Peyer's patch (tissue), 4 donors: ENCODE measurements around the gene IQCK. TPM values are rescaled to one million over a fixed set of nuclear protein-coding genes. Genes with fewer than 3 reads are reported as not detected.
"Not testable (repeated sequence)": the region's sequence is repeated elsewhere in the genome, so short reads cannot be mapped to it uniquely, and the experiment has no call there.

Experiments
- DNase-seq, 3 donors: peaks; one replicate each; pipeline ENCODE4 v3.0.0-alpha.2; 2017 to 2019
- H3K27ac ChIP-seq, 4 donors: fragments of 200-600 bp; sonication (generic); one replicate each; pipeline ENCODE4 v1.5.1; 2016 to 2019
- H3K27me3 ChIP-seq, 2 donors: fragments of 200-600 bp; sonication (generic); one replicate each; pipeline ENCODE4 v1.5.1; 2019
- H3K36me3 ChIP-seq, 3 donors: fragments of 200-600 bp; sonication (generic); one replicate each; pipeline ENCODE4 v1.5.1; 2016 to 2019
- H3K4me1 ChIP-seq, 4 donors: fragments of 200-600 bp; sonication (generic); one replicate each; pipeline ENCODE4 v1.5.1; 2016 to 2019
- H3K4me3 ChIP-seq, 4 donors: fragments of 200-600 bp; sonication (generic); 1 replicate in 3 of 4; 2 replicates in 1 of 4; pipeline ENCODE4 v1.5.1; 2016 to 2019; ENCODE audit warnings: mild to moderate bottlenecking in 1 of 4
- H3K9me3 ChIP-seq, 4 donors: fragments of 200-600 bp; sonication (generic); one replicate each; pipeline ENCODE4 v1.5.1; 2016 to 2019; ENCODE audit warnings: mild to moderate bottlenecking in 1 of 4
- CTCF ChIP-seq, 6 experiments: fragments of 450-650 bp in 4 of 6; fragments of 200-600 bp in 2 of 6; sonication (generic) in 1 of 6; IDR thresholded peaks; one replicate each; pipeline ENCODE4 v1.5.1; 2017 to 2019; ENCODE audit warnings: antibody characterized with exemption in 6 of 6, mild to moderate bottlenecking in 3 of 6, moderate library complexity in 1 of 6
- POLR2A ChIP-seq, 2 donors: fragments of 450-650 bp; IDR thresholded peaks; one replicate each; pipeline ENCODE4 v1.5.1; 2017; ENCODE audit warnings: antibody characterized with exemption in 2 of 2, mild to moderate bottlenecking in 2 of 2, moderate library complexity in 2 of 2
- total RNA-seq, 4 donors: library from RNA; depleted of rRNA; stranded (reverse); fragments of >200 nt; gene quantifications; one replicate each; pipeline ENCODE4 v1.1.0, GENCODE V29; 2016

The IQCK gene
- total RNA-seq, 4 donors from 2014 or later: 8.2 to 42.9 (median 10.3) TPM

GRCh38 chr16:19784183-19784736, 66.2 kb downstream of the IQCK start:
- TF ChIP-seq POLR2A (IDR thresholded peaks at IDR 0.05) (no peak), CTCF (IDR thresholded peaks at IDR 0.05) (no peak)
- no peak overlapping the region for H3K4me3 ChIP-seq

GRCh38 chr16:19785081-19785480, 67.0 kb downstream of the IQCK start:
- Histone ChIP-seq H3K4me1 (no peaks in the 10 kb centered on the region), H3K9me3 (no peaks in the 10 kb centered on the region), H3K36me3 (no peaks in the 10 kb centered on the region), H3K27me3 (no peaks in the 10 kb centered on the region), H3K27ac (peak overlapping the region in 1 of 4 donors; percentile 38), H3K4me3 (no peak overlapping the region)
- TF ChIP-seq POLR2A (IDR thresholded peaks at IDR 0.05) (no peak), CTCF (IDR thresholded peaks at IDR 0.05) (no peak)
- no peak for DNase-seq

More at GRCh38 chr16:19784183-19784736, 66.2 kb downstream of the IQCK start:
- H3K27me3 ChIP-seq: no peaks in the 10 kb centered on the region
- no peaks in the 10 kb centered on the region for H3K4me1 ChIP-seq
- H3K36me3 ChIP-seq: no peaks in the 10 kb centered on the region
- no peak overlapping the region for H3K27ac ChIP-seq
- DNase-seq: no peak
- H3K9me3 ChIP-seq: no peaks in the 10 kb centered on the region

GRCh38 chr16:19785512-19786130, 67.5 kb downstream of the IQCK start:
- H3K9me3 ChIP-seq: no peaks in the 10 kb centered on the region
- H3K4me1 ChIP-seq: no peaks in the 10 kb centered on the region
- TF ChIP-seq CTCF (IDR thresholded peaks at IDR 0.05) (no peak), POLR2A (IDR thresholded peaks at IDR 0.05) (no peak)
- H3K4me3 ChIP-seq: peak overlapping the region in 1 of 4 donors; percentile 9
- no peak for DNase-seq
- H3K36me3 ChIP-seq: no peaks in the 10 kb centered on the region
- no peaks in the 10 kb centered on the region for H3K27me3 ChIP-seq
- H3K27ac ChIP-seq: peak overlapping the region in 1 of 4 donors; percentile 38

- DNase-seq, H3K36me3 ChIP-seq, H3K4me1 ChIP-seq, H3K4me3 ChIP-seq, H3K9me3 ChIP-seq, H3K27me3 ChIP-seq, H3K27ac ChIP-seq: not testable (repeated sequence)
These were observed 83.3 kb downstream of the IQCK start for GRCh38 chr16:19801369-19801768.

GRCh38 chr16:19801824-19802223, 83.8 kb downstream of the IQCK start:
- H3K27me3 ChIP-seq, H3K36me3 ChIP-seq, H3K9me3 ChIP-seq, H3K4me3 ChIP-seq, H3K4me1 ChIP-seq, DNase-seq, H3K27ac ChIP-seq: not testable (repeated sequence)

GRCh38 chr16:19802612-19803011, 84.5 kb downstream of the IQCK start:
- H3K9me3 ChIP-seq: peaks cover 0 to 7% (median 3%) of the 10 kb centered on the region in 4 donors
- DNase-seq: no peak
- H3K4me1 ChIP-seq: no peaks in the 10 kb centered on the region
- no peaks in the 10 kb centered on the region for H3K27me3 ChIP-seq
- TF ChIP-seq POLR2A (IDR thresholded peaks at IDR 0.05): no peak
- TF ChIP-seq CTCF (IDR thresholded peaks at IDR 0.05): no peak
- no peaks in the 10 kb centered on the region for H3K36me3 ChIP-seq
- H3K27ac ChIP-seq: no peak overlapping the region
- H3K4me3 ChIP-seq: no peak overlapping the region
